Osteoblast (primary cell): ENCODE results near the gene UCK1. TPM values are rescaled to one million over a fixed set of nuclear protein-coding genes. Genes with fewer than 3 reads are reported as not detected.

Experiments
- DNase-seq: peaks from one replicate; pipeline ENCODE4 v3.0.0; 2011; ENCODE audit warnings: low spot score, mixed read lengths; ENCODE audit not compliant: insufficient read length; ENCODE audit errors: missing footprints
- H2AFZ ChIP-seq: 2 replicates; pipeline ENCODE4 v1.6.0; 2011; ENCODE audit warnings: mild to moderate bottlenecking, low read length
- H3K27ac ChIP-seq: 2 replicates; pipeline ENCODE4 v1.5.1; 2011; ENCODE audit warnings: mild to moderate bottlenecking, low read depth, low read length, moderate library complexity
- H3K27me3 ChIP-seq: 2 replicates; pipeline ENCODE4 v1.6.0; 2012; ENCODE audit warnings: mild to moderate bottlenecking, control low read depth, inconsistent platforms, low read length, moderate library complexity; ENCODE audit not compliant: insufficient read depth
- H3K36me3 ChIP-seq: 2 replicates; pipeline ENCODE4 v1.5.1; 2011; ENCODE audit warnings: mild to moderate bottlenecking, low read length, control low read depth, moderate library complexity; ENCODE audit not compliant: insufficient read depth
- H3K4me1 ChIP-seq: 2 replicates; pipeline ENCODE4 v1.5.1; 2011; ENCODE audit warnings: mild to moderate bottlenecking, low read length, control low read depth, moderate library complexity; ENCODE audit not compliant: insufficient read depth
- H3K4me2 ChIP-seq: 2 replicates; pipeline ENCODE4 v1.6.0; 2011; ENCODE audit warnings: mild to moderate bottlenecking, low read length; ENCODE audit not compliant: insufficient read depth
- H3K4me3 ChIP-seq: fragments of 200-600 bp; sonication (generic); 3 replicates; pipeline ENCODE4 v1.5.1; 2012; ENCODE audit warnings: mild to moderate bottlenecking, low read length, inconsistent platforms; ENCODE audit not compliant: insufficient read depth
- H3K79me2 ChIP-seq: 2 replicates; pipeline ENCODE4 v1.6.0; 2012; ENCODE audit warnings: mild to moderate bottlenecking, low read length, control low read depth, inconsistent platforms; ENCODE audit not compliant: insufficient read depth
- H3K9me3 ChIP-seq: 2 replicates; pipeline ENCODE4 v1.5.1; 2011; ENCODE audit warnings: low read depth, low read length, control low read depth
- H4K20me1 ChIP-seq: 2 replicates; pipeline ENCODE4 v1.6.0; 2012; ENCODE audit warnings: mild to moderate bottlenecking, low read length, control low read depth; ENCODE audit not compliant: insufficient read depth
- CTCF ChIP-seq: IDR thresholded peaks from 2 replicates; pipeline ENCODE4 v1.5.1; 2011; ENCODE audit warnings: mild to moderate bottlenecking, low read depth, low read length, moderate library complexity; ENCODE audit errors: extremely low read depth
- total RNA-seq: library from RNA; depleted of rRNA; stranded (reverse); fragments of >200 nt; gene quantifications from 2 replicates; pipeline ENCODE4 v1.2.3, GENCODE V29; 2012

UCK1 gene
- total RNA-seq, 1 donor = 19.5 TPM

GRCh38 chr9:131545786-131546335, 14.8 kb upstream of the UCK1 start:
- no peak overlapping the region for H3K4me2 ChIP-seq
- H3K27me3 ChIP-seq = peaks cover 61% of the 10 kb centered on the region

GRCh38 chr9:131545003-131545785, 14.1 kb upstream of the UCK1 start, which contains the start of gene PRRT1B:
TSS of gene PRRT1B (plus strand) at chr9:131545523. CDS start at chr9:131545616, 93 bp downstream.
- H3K4me3 ChIP-seq = no peak within 1 kb of the TSS
- H3K27ac ChIP-seq = no peak within 1 kb of the TSS
- H4K20me1 ChIP-seq = no peaks in the 10 kb centered on the region
- H3K79me2 ChIP-seq = no peaks in the 10 kb centered on the region
- H3K4me1 ChIP-seq = no peaks in the 10 kb centered on the region
- peak; percentile 76 for DNase-seq
- H3K36me3 ChIP-seq = no peaks in the 10 kb centered on the region
- H3K27me3 ChIP-seq = peaks cover 62% of the 10 kb centered on the region
- H3K9me3 ChIP-seq = peaks cover 9% of the 10 kb centered on the region
- no peak within 1 kb of the TSS for H2AFZ ChIP-seq
- H3K4me2 ChIP-seq = peak within 1 kb of the TSS; percentile 43
- no peak for TF ChIP-seq CTCF

More at GRCh38 chr9:131545786-131546335, 14.8 kb upstream of the UCK1 start:
- no peak overlapping the region for H3K27ac ChIP-seq
- peaks cover 9% of the 10 kb centered on the region for H3K9me3 ChIP-seq
- no peak overlapping the region for H2AFZ ChIP-seq
- no peaks in the 10 kb centered on the region for H4K20me1 ChIP-seq
- no peak overlapping the region for H3K4me3 ChIP-seq
- no peak for TF ChIP-seq CTCF
- H3K79me2 ChIP-seq = no peaks in the 10 kb centered on the region
- H3K4me1 ChIP-seq = no peaks in the 10 kb centered on the region
- peak; percentile 74 for DNase-seq
- no peaks in the 10 kb centered on the region for H3K36me3 ChIP-seq

- Histone ChIP-seq H3K79me2 (no peaks in the 10 kb centered on the region), H3K4me3 (no peak overlapping the region)
- no peak for TF ChIP-seq CTCF
These were observed 12.1 kb upstream of the UCK1 start for GRCh38 chr9:131543141-131543540.

GRCh38 chr9:131539223-131539923, 8.3 kb upstream of the UCK1 start:
- Histone ChIP-seq H3K9me3 (peaks cover 8% of the 10 kb centered on the region), H3K36me3 (no peaks in the 10 kb centered on the region), H2AFZ (no peak overlapping the region), H3K4me3 (no peak overlapping the region), H3K4me2 (no peak overlapping the region), H3K4me1 (no peaks in the 10 kb centered on the region), H4K20me1 (no peaks in the 10 kb centered on the region), H3K27me3 (peaks cover 15% of the 10 kb centered on the region), H3K27ac (no peak overlapping the region), H3K79me2 (no peaks in the 10 kb centered on the region)
- no peak for TF ChIP-seq CTCF
- DNase-seq = no peak

More at GRCh38 chr9:131543141-131543540, 12.1 kb upstream of the UCK1 start:
- Histone ChIP-seq H3K9me3 (peaks cover 9% of the 10 kb centered on the region), H3K4me1 (no peaks in the 10 kb centered on the region), H4K20me1 (no peaks in the 10 kb centered on the region), H2AFZ (no peak overlapping the region), H3K27ac (no peak overlapping the region), H3K4me2 (no peak overlapping the region), H3K27me3 (peaks cover 47% of the 10 kb centered on the region), H3K36me3 (no peaks in the 10 kb centered on the region)
- DNase-seq = no peak
